HG03095 (cell line): ENCODE results near the gene PEX14.

Experiments used
- ATAC-seq: cut with Tn5 transposase; IDR thresholded peaks from one replicate; pipeline ENCODE4 v1.9.1; 2021; ENCODE audit warnings: moderate library complexity; ENCODE audit not compliant: unreplicated experiment

Gene PEX14

DNA sequence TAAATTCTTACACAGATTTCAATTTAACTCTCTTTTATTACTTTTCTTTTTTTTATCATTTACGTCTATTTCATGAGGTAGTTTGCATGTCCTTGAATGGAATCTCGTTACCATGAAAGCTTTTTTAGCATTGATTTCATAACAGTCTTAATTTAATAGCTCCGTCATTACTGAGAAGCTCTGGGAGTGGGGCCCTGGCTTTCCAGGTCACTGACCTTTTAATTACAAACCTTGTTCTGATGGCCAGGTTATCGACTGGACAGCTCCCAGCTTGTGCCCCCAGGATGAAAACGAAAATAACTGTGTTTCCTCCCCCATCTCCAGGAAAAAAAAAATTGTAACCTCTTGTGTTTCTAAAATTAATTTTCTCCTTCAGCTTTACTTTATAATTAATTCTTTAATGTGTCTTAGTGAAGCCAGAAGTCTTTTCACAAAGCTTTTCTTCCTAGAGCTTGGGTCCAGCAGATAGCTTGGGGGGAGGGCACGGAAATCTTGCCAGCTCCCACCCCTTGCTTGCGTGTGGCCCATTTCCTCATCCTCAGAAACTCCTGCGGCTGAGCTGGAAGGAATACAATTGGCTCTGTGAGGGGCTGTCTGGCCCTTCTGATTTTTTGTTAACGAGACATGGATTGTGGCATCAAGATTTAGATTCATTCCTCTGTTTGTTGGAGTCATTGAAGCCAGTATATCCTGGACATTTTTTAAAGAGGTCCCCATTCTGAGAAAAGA lies 65.7 kb downstream of the PEX14 start:
- no peak for ATAC-seq

DNA sequence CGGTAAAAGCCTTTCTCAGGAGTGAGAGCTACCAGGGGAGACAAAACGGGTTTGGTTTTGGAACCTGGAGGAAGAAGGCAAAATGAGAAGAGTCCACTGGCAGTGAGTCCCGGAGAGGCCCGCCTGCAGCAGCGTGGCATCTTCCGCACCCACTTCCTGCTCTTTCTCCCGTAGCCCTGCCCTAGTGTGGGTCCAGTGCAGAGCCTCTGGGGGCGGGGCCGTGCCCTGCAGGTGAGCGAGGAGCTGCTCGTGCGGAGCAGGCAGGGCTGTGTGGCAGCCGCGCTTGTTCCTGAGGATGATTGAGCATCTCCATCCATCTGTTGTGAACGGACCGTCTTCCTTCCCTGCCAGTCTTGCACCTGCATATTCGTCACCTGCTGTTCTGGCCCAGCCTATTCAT lies 66.5 kb downstream of the PEX14 start:
- ATAC-seq: no peak

DNA sequence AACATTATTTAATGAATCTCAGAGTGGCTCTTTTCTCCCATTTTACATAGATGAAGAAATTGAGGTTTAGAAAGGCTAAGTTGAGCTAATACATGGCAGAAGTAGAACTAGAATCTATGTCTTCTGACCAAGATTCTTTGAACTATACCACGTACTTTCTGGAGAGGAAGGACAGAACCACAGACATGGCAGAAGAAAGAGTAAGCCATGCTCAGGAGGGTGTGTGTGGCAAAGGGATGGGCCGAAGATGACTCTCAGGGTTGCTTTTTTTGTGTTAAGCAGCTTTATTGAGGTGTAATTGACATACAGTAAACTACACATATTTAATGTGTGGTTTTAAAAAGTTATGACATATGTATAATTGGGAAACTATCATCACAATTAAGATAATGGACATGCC lies 69.5 kb downstream of the PEX14 start:
- no peak for ATAC-seq

DNA sequence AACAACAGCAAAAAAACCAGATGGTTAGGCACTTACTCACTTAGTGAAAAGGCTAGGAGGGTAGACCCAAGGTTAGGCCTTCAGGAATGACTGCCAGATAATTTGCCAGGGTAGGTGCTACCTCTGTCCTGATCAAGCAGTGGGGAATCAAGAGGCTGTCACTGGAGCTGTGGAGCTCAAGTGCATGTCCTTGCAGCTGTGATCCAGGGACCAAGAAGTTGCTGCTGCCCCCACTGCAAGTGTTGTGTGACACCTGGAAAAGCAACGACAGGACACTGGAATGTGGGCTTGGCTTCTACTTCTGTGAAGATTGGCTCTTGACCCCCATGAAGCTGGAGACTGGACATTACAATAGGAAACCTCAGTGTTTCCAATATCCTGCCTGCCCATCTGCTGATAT lies 72.1 kb downstream of the PEX14 start:
- no peak for ATAC-seq

DNA sequence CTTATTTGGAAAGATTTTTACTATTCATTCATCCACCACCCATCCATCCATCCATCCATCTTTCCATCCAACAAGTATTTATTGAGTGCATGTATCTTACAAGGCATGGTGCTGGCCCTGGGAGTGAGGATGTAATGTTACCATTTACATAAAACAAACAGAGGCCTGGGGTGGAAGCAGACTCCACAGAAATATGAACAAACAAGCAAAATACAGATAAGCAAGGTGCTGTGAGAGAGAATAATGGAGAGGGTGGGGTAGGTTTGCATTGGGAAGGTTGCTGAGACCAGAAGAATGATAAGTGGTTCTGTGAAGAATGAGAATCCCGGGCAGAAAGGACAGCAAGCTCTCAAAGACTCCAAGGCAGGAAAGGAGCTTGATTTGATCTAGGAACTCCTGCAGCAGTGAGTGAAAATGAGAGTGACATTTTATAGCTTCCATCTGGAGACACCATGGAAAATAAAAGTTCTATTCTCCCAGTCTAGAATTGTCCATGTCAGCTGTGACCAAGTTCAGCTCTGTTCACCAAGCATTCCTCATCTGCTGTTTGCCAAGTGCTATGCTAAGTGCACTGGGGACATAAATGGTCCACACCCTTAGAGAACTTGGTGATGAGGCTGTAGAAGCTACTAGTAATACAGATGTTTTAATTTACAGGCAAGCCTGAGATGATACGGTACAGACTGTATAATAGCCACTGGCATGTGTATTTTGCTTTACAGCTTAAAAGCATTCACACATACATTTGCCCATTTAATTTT lies 75.3 kb downstream of the PEX14 start:
- no peak for ATAC-seq

DNA sequence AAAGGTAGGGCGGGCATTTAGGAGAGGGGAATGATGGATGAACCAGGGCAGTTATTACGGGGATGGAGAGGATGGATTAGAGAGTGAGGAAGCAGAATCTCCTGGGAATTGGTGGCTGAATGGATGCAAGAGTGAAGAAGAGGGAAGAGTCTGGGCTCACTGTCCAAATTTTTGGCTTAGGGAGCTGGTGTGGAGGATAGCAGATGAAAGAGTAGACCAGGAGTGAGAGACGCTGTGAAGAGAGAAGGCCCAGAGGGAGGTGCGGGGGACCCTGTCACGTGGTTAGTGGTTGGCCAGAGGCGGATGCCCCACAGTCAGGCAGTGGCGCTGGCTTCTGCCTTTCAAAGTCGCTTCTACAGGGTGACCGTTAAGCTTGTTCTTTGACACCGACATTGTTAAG lies 78.4 kb downstream of the PEX14 start:
- ATAC-seq: no peak

DNA sequence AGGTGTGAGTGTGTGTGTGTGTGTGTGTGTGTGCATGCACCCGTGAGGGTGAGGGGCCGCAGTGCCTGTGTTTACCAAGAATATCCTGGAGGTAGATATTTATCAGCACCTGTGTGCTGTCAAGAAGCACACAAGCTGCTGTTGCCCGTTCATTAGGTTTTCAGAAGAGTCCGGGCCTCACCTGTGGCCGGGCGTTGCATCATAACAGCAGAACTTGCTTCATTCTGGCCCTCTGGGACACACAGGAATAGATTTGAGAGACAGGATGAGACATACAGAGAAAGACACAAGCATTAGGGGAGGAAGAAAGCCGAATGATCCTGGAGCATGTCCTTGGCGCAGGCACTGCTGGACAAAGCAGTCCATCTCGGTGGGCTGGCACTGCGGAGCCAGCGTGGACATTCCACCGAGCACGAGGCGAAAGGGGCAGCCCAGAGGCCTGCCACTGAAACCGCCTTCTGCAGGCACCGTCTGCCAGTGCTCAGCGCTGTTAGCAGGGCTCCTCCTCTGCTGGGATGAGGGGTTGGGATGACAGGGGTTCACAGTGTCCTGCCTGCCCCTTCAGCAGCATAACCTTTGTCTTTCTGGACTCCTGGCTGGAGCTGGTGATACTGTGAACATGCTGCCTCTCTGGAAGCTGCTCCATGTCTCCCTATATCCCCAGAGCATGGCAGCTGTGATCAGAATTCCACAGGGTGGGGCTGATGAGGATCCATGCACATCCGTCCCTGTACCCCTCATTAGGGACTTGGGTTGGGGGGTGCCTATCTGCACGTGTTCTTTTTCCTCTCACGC lies 81.1 kb downstream of the PEX14 start:
- no peak for ATAC-seq

DNA sequence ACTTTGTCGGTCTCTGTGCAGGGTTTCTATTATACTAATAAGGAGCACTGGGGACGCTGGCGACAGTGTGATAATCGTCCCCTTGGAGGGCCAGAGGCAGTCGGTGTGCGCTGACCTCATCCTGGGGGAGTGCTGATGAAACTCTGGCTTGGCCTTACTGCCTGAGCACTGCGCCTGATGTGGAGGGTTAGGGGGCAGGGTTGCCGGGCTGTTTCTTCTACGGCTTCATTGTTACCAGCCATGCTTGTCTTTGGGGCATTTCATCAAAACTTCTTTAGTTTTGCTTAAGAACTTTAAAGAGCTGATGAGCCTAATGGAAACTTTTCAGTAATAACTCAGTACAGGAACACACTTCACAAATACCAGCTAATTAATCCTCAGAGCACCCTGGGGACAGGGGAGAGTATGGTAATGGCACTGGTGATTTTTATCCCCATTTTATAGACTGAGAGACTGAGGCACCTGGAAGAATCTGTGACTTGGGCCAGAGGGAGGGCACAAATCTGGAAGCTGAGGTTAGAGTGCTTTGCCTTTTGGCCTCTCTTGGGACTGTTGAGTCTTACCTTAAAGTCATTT lies 81.8 kb downstream of the PEX14 start:
- ATAC-seq: no peak

DNA sequence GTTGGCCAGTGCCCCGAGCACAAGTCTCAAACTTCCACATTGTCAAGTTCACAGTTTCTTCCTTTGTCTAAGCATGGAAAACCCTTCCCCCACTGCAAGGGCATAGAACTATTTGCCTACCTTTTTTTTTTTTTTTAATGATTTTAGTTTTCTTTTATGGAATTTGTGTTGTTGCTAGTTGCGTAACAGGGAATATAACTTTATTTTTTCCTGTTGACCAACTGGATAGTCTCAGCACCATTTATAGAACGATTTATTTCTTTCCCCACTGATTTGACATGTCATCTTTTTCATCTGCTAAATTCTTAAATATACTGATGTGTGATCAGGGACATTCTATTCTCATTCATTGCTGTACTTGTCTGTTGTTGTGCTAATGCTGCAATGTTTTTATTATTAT lies 83.0 kb downstream of the PEX14 start:
- ATAC-seq: no peak

DNA sequence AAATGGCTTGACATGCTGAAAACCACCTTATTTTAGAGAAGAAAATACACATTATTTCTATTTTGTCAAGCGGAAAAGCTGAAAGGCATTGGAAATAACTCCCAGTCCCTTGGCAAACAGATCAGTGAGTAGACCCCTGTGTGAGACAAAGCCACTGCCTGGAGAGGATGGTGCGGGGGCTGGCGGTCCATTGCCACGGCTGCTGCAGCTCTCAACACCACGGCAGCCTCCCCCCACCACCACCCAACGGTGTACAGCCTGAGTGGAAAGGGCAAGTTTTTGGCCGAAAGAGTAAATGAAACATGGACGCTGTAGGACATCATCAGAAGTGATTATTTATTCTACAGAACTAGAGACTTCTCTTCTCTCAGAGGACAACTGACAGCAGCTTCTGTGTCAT lies 84.6 kb downstream of the PEX14 start:
- ATAC-seq: no peak

DNA sequence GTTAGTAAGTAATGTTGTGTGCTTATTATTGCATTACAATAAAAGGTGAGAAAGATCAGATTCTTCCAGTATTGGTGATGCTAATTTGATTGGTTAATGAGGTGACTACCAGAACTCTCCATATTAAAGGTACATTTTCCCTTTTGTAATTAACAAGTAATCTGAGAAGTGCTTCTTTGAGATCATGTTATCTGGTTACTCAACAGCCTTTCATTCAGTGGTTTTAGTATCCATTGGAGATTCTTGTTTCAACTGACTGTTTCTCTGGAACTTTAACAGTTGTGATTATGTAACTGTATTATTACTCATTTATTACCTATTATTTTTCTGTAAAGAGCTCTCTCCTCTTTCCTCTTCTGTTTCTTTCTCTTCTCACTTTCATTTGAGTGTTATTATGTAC lies 86.7 kb downstream of the PEX14 start:
- ATAC-seq: no peak

DNA sequence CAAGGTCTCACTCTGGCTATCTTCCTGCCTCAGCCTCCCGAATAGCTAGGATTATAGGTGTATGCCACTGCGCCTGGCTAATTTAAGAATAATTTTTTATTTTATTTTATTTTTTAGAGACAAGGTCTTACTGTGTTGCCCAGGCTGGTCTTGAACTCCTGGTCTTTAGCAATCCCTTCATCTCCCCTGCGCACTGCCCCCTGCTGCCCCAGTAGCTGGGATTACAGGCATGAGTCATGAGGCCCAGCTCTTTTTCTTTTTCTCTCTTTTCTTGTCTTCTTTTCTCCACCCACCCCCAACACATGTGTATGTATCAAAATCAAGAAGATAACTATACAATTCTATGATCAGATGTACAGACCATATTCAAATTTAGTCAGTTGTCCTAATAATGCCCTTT lies 87.2 kb downstream of the PEX14 start:
- ATAC-seq: no peak

DNA sequence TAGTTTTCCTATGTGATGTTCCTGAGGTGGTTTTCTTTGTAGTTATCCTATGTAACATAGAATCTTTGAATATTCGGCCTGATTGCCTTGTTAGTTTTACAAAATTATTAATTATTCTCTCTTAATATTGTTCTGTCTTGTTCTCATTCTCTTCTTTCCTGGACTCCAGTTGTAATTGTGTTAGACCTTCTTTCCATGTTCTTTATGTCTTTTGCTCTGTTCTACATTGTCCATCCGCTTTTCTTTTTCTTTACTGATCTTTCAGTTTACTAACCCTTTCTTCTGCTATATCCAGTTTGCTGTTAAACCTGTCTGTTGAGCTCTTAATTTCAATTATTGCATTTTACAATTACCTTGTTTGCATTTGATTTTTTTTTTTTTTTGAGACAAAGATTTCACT lies 89.3 kb downstream of the PEX14 start:
- no peak for ATAC-seq

DNA sequence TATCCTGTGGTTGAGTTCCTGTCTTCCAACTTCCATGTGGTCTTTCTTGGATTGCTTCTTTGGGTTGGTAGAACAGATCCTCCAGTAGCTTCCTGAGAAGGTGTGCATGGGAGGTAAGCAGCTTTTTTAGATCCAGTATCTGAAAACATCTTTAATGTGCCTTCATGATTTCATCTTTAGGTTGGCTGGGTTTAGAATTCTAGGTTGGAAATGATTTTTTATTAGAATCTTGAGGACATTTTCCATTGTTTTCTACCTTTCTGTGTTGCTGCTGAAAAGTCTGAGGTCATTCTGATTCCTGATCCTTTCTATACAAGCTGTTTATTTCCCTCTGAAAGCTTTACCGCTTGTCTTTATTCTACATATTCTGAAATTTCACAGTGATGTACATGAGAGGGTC lies 94.8 kb downstream of the PEX14 start:
- no peak for ATAC-seq

DNA sequence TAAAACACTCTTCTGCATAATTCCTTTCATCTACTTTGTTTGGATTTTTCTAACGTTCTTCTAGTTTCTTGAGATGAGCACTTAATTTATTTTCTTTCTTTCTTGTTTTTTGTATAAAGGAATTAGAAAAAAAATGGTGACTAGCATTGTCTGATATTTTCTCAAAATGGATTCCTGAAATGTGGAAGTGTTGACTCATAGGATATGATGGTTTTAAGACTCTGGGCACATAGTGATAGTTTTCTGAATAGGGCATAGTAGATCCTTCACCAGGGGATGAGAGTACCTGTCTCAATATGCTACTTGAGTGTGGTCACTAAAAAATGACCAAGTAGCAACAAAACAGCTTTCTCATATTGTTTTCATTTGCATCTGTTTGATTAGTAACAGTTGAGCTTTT lies 100.9 kb downstream of the PEX14 start:
- no peak for ATAC-seq

DNA sequence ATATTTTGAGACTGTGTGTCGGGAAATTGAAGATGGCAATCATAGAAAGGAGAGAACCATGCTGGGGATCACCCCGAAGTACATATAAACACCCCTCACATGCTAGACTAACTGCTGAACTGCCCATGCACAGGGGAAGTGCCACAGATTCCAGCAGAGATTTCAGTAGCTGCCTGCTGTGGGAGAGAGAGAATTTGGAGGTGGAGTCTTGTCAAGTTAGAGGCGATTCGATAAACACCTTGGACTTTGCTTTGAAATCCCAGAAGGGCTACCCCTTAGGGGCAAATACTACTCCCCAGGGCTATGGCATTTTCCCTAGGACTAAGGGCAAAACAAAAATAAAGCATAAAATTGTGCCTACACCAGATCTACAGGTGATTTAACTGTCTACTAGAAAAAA lies 103.3 kb downstream of the PEX14 start:
- no peak for ATAC-seq

DNA sequence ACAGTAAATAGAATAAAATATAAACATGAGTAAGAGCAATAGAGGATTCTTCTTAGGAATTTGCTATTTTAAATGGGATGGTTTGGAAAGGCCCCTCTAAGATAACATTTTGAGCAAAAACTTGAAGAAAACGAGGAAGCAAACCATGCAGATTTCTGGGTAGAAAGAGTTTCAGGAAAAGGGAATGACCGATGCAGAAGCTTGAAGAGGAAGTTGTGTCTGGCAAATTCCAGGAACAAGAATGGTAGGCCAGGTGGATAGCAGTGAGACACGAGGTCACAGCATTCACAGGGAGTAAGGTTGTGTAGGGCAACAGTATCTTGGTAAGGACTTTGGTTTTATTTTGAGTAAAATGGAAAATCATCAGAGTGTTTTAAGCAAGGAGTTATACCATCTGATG lies 108.9 kb downstream of the PEX14 start:
- ATAC-seq: no peak

DNA sequence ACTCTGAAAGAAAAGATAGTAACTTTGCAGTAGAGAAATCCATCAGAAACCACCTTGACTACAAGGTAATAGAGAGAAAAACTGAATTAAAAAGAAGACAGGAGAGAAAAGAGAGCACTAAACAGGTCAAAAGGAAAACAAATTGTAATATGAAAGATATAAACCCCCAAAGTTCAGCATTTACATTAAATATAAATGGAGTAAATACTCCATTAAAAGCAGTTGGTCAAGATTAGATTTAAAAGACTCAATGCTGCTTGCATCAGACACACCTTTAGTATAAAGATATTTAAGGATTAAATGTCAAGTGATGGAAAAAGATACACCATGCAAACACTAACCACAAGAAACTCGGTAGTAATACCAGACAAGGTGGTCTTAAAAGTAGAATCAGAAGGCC lies 110.5 kb downstream of the PEX14 start:
- ATAC-seq: no peak

DNA sequence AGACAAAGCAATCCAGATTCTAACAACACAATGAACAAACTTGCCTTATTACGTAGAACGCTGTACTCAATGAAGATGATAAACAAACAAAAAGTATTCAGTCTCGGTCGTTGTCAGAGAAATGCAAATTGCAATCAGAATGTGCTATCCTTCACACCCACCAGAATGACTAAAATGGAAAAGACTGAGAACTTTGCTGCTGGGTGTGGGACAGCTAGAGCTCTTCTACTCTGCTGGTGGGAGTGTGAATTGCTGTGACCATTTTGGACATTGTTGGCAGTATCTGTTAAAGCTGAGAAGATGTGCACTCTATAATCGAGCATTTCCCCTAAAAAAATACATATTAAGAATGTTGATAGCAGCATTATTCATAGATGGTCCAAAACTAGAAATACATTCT lies 111.4 kb downstream of the PEX14 start:
- ATAC-seq: no peak

DNA sequence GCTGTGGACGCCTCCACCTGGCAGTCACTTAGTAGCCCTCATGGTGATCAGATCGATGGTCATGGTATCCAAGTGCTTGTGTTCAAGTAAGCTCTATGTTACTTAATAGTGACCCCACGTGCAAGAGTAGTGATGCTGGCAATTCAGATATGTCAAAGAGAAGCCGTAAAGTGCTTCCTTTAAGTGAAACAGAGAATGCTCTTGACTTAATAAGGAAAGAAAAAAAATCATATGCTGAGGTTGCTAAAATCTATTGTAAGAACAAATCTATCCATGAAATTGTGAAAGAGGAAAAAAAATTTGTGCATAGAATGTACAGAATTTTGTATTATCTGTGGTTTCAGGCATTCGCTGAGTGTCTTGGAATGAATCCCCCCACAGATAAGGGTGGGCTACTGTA lies 113.9 kb downstream of the PEX14 start:
- no peak for ATAC-seq

DNA sequence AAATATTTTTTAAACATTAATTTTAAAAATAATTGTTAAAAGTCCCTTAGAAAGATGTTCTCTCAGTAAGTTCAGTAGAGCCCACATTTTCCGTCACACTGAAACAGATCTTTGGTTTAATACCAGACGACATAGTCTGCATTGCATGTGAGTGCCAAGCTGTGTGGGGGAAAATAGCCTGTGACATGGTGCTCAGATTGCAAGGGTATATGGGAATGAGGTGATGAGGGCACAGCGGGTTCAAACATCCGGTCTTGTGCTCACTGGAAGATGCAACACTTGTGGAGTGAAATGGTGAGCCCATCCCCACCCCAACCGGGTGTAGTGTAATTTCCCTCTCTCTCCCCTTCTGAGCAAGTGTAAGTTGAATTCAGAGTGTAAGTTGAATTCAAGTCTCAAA lies 114.3 kb downstream of the PEX14 start:
- no peak for ATAC-seq

DNA sequence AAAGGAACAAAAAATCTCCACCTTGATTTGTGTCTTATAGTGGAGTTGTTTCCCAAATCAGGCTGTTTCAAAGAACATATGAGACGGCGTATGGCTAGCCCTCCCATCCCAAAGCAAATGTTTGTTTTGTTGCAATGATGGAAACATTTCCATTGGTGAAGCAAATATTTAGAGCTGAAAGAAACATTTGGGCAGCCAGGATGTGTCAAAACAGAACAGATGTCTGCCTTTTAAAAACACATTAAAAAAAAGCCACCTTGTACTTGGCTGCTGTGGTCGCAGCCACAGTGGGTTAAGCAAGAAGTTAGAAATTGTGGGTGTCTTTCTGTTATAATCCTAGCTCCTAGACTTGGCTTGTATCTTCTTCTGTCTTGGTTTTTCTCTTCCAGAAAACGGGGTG lies 116.3 kb downstream of the PEX14 start:
- no peak for ATAC-seq
